ENCODE data around the gene OLFML2A.

Gene OLFML2A

GRCh38 chr9:124779368-124780059 lies 2.6 kb downstream of the OLFML2A start:
- no peak for DNase-seq

- no peak for DNase-seq
Observed at GRCh38 chr9:124780060-124780756, 3.3 kb downstream of the OLFML2A start.

- DNase-seq, result no peak
Observed at GRCh38 chr9:124780757-124781151, 3.8 kb downstream of the OLFML2A start.

DNA sequence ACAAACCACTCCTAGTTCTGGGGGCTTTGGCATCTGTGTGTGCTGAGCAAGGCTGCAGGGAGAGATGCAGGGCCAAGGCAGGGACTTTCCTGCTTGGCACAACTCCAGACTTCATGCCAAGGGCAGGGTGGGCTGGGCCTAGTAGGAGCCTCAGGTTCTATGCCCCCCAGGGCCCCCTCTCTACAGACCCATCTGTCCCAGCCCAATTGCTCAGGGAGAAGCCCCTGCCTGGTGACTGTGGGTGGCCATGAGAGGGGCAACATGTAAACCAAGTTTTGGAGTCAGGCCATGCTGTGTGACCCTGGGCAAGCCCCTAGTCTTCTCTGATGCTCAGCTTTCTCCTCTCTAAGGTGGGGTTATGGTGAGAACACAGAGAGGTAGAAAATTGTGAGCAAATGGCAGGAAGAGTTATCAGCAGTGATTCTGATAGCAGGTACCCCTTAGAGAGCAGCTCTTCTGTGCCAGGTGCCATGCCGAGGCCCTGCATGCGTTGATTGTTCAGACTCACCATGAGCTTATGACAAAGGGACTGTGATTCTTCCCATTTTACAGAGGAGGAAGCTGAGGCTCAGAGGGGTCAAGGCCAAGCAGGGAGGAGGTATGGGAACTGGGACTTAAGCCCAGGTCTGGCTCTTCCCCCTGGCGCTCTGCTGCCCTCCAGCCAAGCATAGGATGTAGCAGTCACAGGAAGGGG lies 5.2 kb downstream of the OLFML2A start:
- no peak for DNase-seq

DNA sequence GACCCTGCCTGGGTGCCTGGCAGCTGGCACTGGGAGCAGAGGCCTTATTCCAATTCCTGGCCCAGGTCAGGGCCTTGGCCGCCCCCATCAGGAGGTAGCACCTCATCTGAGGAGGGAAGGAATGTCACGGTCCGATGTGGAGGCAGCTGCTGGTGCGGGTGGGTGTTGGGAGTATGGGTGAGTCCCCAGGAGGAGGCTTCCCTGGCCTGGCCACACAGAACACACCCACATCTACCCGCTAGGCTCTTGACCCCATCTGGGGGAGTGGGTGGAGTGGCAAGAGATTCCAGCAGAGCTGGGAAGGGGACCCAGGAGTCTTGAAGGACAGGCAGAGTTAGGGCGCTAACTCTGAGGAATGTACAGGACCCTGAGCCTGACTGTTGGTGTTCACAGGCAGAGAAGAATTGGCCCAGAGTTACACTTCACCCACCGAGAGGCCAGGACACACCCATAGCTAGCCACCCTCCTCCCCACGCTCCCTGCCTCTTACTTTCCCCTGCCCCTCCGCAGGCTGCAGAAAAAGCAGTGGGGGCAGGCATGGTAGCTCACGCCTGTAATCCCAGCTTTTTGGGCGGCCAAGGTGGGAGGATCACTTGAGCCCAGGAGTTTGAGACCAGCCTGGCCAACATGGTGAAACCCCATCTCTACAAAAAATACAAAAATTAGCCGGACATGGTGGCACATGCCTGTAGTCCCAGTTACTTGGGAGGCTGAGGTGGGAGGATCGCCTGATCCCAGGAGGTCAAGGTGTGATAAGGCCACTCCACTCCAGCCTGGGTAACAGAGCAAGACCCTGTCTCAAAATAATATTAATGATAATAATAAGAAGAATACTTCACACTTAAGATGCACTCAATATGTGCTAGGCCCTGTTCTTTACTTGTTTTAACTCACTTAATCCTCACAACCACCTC lies 6.0 kb downstream of the OLFML2A start:
- no peak for DNase-seq

DNA sequence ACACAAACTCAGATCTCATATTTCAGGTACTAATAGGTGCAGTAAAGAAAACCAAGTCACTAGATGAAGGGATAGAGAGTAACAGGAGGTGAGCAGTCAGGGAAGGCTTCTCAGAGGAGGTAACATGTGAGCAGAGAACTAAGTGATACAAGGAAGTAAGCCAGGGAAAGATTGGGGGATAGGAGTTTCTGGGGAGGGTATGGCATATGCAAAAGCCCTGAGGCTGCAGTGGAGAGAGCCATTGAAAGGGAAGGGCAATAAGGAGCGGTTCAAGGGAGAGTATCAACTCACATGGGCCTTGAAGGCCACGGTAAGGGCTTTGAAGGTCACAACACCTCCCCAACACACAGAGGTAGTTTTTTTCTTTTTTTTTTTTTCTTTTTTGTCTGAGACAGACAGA lies 6.9 kb downstream of the OLFML2A start:
- DNase-seq, result no peak

GRCh38 chr9:124784509-124784908 lies 7.6 kb downstream of the OLFML2A start:
- no peak for DNase-seq

- no peak for DNase-seq
Observed at GRCh38 chr9:124786881-124787573, 10.1 kb downstream of the OLFML2A start.

DNA sequence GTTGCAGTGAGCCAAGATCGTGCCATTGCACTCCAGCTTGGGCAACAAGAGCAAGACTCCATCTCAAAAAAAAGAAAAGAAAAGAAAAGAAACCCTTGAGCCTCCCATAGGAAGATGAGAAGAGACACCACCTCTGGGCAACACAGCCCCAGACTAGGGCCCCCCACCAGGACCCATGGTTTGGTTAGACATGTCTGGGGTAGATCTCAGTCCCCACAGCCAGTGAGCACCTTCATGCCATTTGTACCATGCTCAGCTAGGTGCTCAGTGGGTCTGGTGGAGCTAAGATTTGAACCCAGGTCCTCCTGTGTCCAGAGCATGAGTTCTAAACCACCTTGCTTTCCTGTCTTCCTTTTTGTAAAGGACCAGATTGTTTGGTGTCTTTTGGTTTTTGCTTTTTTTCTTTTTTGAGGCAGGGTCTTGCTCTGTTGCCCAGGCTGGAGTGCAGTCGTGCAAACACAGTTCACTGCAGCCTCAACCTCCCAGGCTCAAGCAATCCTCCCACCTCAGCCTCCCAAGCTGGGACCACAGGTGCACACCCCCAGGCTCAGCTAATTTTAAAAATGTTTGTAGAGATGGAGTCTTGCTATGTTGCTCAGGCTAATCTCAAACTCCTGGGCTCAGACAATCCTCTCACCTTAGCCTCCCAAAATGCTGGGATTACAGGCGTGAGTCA lies 11.7 kb downstream of the OLFML2A start:
- DNase-seq, result no peak

GRCh38 chr9:124789531-124789930 lies 12.6 kb downstream of the OLFML2A start:
- no peak for DNase-seq

DNA sequence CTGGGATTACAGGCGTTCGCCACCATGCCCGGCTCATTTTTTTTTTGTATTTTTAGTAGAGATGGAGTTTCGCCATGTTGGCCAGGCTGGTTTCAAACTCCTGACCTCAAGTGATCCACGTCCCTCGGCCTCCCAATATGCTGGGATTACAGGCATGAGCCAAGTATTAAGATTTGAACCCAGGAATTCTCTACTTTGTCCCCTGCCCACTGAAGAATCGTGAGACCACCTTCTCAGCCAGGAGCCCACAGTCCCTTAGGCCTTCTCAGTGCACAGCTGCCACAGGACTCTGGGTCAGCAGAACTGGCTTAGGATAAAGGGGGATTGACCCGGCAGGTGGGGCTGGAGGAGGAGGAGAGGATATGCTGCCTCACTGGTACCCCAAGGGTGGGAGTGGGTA lies 13.4 kb downstream of the OLFML2A start:
- DNase-seq, result no peak

DNA sequence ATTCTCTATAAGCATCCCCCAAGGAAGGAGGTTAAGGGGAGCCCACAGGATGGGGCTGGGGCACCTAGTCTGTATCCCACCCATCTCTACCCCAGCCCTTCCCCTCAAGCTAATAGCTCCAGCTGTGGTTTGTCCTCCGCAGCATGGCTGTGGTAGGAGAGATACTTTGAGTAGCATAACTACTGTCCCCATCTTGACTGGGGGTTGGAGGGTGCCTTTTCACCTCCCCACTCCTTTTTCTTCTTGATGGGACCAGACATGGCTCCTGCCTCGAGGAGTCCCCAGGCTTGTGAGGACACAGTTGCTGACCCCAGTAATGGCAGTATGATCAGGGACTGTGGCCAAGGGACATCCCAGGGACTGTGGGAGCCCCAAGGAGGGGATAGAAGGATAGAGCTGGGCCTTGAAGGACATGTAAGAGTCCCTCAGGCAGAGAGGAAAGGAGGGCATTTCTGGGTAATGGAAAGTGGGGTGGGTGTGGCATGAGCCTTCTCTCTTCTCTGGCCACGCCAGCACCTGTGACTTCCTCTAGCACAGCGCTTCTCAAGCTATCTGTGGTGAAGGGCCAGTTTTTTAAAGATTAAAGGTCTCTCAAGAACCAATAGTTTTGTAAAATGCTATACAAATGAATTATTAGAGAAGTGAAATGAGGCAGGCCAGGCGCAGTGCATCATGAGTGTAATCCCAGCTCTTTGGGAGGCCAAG lies 14.0 kb downstream of the OLFML2A start:
- no peak for DNase-seq

DNA sequence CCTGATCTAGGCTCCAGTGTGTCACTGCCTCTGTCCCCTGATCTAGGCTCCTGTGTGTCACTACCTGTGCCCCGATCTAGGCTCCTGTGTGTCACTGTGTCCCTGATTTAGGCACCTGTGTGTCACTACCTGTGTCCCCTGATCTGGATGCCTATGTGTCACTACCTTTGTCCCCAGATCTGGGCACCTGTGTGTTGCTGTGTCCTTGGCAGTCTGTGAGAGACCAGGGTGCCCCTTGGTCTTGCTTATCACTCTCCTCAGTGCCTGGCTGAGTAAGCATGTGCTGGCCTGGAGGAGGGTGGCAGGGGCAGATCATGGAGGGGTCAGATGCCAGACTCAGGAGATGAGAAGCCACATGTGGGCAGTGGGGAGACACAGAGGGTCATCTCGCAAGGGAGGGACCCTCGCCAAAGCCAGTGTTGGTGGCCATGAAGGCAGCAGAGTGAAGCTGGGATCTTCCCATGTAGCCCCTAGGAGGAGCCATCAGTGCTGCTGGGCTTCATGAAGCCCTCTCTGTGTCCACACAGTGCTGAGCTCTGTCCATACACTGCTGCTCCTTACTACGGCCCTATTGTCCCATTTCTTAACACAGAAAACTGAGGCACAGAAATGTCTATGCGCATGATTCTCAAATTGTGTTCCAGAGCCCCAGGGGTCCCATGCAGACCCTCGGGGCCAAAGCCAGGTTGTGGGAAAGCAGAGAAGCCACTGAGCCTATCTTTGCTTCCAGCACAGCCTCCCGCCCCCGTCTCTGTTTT lies 15.5 kb downstream of the OLFML2A start:
- DNase-seq, result no peak

DNA sequence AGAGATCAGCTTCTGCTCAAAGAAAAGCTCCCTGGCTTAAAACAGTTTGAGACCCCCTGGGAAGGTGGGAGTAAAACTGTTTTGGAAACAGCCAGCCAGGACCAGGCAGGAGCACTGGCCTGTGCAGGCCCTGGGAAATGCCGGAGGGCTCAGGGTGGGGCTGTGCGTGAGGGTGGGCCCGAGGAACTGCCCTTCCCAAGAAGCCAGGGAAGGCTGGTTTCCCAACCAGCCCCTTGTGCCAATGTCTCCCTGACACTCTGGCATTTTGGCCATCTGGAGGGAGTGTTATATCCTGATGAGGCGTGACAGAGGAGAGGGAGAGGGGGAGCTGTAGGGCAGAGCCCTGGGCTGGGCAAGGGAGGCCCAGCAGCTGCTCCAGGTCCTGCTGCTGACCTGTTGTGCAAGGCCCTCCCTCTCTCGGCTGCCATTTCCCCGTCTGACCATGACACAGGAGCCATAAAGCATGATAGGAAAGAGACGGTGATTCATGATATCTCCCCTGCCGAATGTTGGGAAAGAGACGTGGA lies 16.1 kb downstream of the OLFML2A start:
- peak in 1 of 2 experiments; percentile 18 for DNase-seq

DNA sequence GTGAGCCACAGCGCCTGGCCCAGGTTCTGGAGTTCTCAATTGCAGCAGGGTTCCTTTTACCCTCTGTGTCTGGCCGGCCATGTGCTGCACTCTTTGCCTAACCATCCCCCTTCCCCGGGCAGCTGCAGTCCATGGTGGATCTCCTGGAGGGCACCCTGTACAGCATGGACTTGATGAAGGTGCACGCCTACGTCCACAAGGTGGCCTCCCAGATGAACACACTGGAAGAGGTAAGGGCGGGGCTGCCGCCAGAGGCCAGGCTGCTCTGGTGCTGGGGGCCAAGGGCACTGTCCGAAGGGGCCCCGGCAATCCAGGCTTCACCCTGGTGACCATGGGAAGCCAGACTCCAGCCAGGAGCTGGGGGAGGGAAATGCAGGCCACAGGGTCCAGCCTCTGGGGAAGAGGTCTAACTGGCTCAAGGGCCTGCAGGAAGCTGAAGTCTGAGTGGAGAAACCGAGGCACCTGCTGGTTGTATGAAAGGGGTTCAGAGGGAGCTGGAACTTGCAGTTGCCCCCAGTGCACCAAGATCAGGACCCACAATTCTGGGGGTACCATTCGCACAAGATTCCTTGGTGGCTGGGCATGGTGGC lies 18.1 kb downstream of the OLFML2A start:
- DNase-seq, result no peak

GRCh38 chr9:124795881-124796431 lies 19.0 kb downstream of the OLFML2A start:
- no peak for DNase-seq

DNA sequence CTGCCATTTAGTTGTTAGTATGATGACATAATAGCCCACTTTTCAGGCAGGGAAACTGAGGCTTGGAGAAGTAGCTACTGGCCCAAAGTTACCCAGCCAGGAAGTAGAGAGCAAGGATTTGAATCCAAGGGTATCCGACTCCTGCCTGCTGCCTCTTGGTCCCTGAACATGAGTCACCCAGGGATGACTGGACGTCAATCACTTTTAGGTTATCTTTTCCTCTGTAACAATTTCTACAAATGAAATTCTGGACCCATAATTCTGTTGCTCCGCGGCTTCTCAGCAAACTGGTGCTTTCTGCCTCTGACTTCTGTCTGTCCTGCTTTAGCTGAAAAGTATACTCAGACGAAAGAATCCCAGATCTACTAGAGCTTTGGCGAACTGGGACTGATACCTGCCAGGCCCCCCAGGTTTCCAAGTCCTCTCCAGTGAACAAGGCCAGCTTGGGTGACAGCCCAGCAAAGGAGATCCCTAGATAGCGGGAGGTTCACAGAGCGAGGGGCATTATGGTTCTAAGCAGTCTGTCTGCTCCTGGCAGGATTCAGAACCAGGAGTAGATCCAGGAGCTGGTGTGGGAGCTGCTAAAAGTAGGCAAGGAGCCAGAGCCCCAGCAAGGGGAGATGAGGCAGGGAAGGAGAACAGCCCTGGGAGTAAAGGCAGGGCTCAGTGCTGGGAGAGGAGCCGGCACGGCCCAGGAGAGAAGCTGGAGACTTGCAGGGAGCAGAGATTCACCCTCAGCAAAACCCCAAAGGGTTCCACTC lies 20.6 kb downstream of the OLFML2A start:
- DNase-seq, result peak in 1 of 2 experiments; percentile 41

DNA sequence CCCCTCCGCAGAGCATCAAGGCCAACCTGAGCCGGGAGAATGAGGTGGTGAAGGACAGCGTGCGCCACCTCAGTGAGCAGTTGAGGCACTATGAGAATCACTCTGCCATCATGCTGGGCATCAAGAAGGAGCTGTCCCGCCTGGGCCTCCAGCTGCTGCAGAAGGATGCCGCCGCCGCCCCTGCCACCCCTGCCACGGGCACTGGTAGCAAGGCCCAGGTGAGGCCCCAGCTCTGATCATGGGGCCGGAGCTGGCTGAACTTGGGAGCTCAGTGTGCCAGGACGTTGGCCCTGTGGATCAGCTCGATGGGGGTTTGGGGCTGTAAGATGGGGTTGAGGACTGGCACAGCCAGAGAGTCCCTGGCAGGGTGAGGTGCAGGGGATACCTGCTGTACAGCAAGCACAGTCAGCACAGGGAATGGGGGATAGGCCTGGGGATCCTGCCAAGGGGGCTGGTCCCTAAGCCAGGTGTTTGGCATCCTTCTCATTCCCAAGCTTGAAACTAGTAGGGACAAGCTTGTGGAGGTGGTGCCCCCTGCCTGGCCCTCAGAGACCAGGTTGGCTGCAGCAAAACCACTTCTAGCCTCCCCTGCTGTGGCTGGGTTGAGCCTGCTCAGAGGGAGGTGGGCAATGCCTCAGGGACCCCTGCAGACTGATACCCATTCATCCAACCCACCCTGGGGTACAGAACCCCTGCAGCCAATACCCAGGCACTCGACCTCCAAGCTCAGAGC lies 22.5 kb downstream of the OLFML2A start:
- no peak for DNase-seq
